GM10266 (cell line): ENCODE data around the gene ZYX.

ENCODE experiments used
- DNase-seq: peaks from one replicate; pipeline ENCODE4 v3.0.0; 2012; ENCODE audit errors: extremely low spot score
- CTCF ChIP-seq: IDR thresholded peaks from 2 replicates; pipeline ENCODE4 v1.5.1; 2012; ENCODE audit warnings: mild to moderate bottlenecking, low read depth; ENCODE audit not compliant: control insufficient read depth, insufficient read depth; ENCODE audit errors: missing control alignments

The ZYX gene

GRCh38 chr7:143387156-143387975 lies 6.2 kb downstream of the ZYX start:
- no peak for TF ChIP-seq CTCF
- no peak for DNase-seq

- no peak for TF ChIP-seq CTCF
- no peak for DNase-seq
These were observed 6.9 kb downstream of the ZYX start for GRCh38 chr7:143388051-143388450.

GRCh38 chr7:143388491-143389101 lies 7.5 kb downstream of the ZYX start:
- no peak for TF ChIP-seq CTCF

GRCh38 chr7:143389316-143390103 lies 8.4 kb downstream of the ZYX start:
- no peak for TF ChIP-seq CTCF
- no peak for DNase-seq

More at GRCh38 chr7:143388491-143389101, 7.5 kb downstream of the ZYX start:
- DNase-seq = no peak

GRCh38 chr7:143390104-143390772 lies 9.1 kb downstream of the ZYX start:
- no peak for DNase-seq
- no peak for TF ChIP-seq CTCF

- DNase-seq = no peak
- TF ChIP-seq CTCF = no peak
These were observed 9.7 kb downstream of the ZYX start for GRCh38 chr7:143390773-143391317.
